Measurements from ENCODE around the gene DEPDC7.

DNA sequence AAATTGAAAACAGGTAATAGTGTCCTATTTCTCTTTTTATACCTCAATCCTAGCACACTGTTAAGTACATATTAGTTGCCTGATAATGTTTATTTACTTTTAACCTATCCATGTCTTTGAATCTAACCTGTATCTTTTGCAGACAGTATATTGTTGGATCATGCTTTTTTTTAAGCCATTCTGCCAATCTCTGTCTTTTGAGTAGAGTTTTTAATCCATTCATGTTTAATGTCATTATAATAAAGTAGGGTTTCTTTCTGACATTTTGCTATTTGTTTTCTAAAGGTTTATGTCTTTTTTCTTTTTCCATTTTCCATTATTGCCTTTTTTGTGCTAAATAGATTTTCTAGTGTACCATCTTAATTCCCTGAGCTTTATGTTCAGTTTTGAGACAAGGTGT is 23.8 kb upstream of the DEPDC7 start:
- no peak for TF ChIP-seq POLR2A (IDR thresholded peaks at IDR 0.05)
- TF ChIP-seq, protein P1, sequence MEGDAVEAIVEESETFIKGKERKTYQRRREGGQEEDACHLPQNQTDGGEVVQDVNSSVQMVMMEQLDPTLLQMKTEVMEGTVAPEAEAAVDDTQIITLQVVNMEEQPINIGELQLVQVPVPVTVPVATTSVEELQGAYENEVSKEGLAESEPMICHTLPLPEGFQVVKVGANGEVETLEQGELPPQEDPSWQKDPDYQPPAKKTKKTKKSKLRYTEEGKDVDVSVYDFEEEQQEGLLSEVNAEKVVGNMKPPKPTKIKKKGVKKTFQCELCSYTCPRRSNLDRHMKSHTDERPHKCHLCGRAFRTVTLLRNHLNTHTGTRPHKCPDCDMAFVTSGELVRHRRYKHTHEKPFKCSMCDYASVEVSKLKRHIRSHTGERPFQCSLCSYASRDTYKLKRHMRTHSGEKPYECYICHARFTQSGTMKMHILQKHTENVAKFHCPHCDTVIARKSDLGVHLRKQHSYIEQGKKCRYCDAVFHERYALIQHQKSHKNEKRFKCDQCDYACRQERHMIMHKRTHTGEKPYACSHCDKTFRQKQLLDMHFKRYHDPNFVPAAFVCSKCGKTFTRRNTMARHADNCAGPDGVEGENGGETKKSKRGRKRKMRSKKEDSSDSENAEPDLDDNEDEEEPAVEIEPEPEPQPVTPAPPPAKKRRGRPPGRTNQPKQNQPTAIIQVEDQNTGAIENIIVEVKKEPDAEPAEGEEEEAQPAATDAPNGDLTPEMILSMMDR (IDR thresholded peaks at IDR 0.05) = no peak
